ENCODE results near the gene PLA2G6.
A peak's percentile ranks its signal among the peaks of the same experiment; 100 is the strongest.
"Not testable (repeated sequence)": the region's sequence is repeated elsewhere in the genome, so short reads cannot be mapped to it uniquely, and the experiment has no call there.

PLA2G6 gene

GRCh38 chr22:38192475-38192863 lies 10.8 kb upstream of the PLA2G6 start:
- Mint-ChIP-seq H3K4me1 (peaks cover 6% of the 10 kb centered on the region), H3K36me3 (ENCODE audit: insufficient read depth) (peaks cover 3% of the 10 kb centered on the region), H3K4me3 (no peak overlapping the region), H3K27me3 (peaks cover 21% of the 10 kb centered on the region), H3K27ac (ENCODE audit: low read depth) (peak overlapping the region; percentile 16), H3K9me3 (no peaks in the 10 kb centered on the region)
- no peak for DNase-seq (ENCODE audit: low spot score in 2 of 2)
- no peak for ATAC-seq (replicated peaks; ENCODE audit: extremely low read depth, poor library complexity, severe bottlenecking)

- peaks cover 21% of the 10 kb centered on the region for H3K27me3 Mint-ChIP-seq
- H3K9me3 Mint-ChIP-seq, result no peaks in the 10 kb centered on the region
- H3K4me1 Mint-ChIP-seq, result peaks cover 6% of the 10 kb centered on the region
- DNase-seq (ENCODE audit: low spot score in 2 of 2), result no peak
- ATAC-seq (replicated peaks; ENCODE audit: extremely low read depth, poor library complexity, severe bottlenecking), result no peak
- peak overlapping the region; percentile 16 for H3K27ac Mint-ChIP-seq (ENCODE audit: low read depth)
- peaks cover 3% of the 10 kb centered on the region for H3K36me3 Mint-ChIP-seq (ENCODE audit: insufficient read depth)
- no peak overlapping the region for H3K4me3 Mint-ChIP-seq
Measured at GRCh38 chr22:38191731-38192474, 10.3 kb upstream of the PLA2G6 start.

- peaks cover 6% of the 10 kb centered on the region for H3K4me1 Mint-ChIP-seq
- no peak overlapping the region for H3K27ac Mint-ChIP-seq (ENCODE audit: low read depth)
- ATAC-seq (replicated peaks; ENCODE audit: extremely low read depth, poor library complexity, severe bottlenecking), result no peak
- peaks cover 21% of the 10 kb centered on the region for H3K27me3 Mint-ChIP-seq
- H3K4me3 Mint-ChIP-seq, result no peak overlapping the region
- H3K9me3 Mint-ChIP-seq, result no peaks in the 10 kb centered on the region
- peaks cover 3% of the 10 kb centered on the region for H3K36me3 Mint-ChIP-seq (ENCODE audit: insufficient read depth)
- no peak for DNase-seq (ENCODE audit: low spot score in 2 of 2)
Measured at GRCh38 chr22:38191055-38191454, 9.4 kb upstream of the PLA2G6 start.

GRCh38 chr22:38190581-38190980 lies 9.0 kb upstream of the PLA2G6 start:
- ATAC-seq (replicated peaks; ENCODE audit: extremely low read depth, poor library complexity, severe bottlenecking) (no peak), DNase-seq (ENCODE audit: low spot score in 2 of 2) (no peak)
- no peak overlapping the region for H3K4me3 Mint-ChIP-seq
- H3K36me3 Mint-ChIP-seq (ENCODE audit: insufficient read depth), result peaks cover 3% of the 10 kb centered on the region
- H3K4me1 Mint-ChIP-seq, result peaks cover 6% of the 10 kb centered on the region
- no peaks in the 10 kb centered on the region for H3K9me3 Mint-ChIP-seq
- peaks cover 21% of the 10 kb centered on the region for H3K27me3 Mint-ChIP-seq
- H3K27ac Mint-ChIP-seq (ENCODE audit: low read depth), result no peak overlapping the region

GRCh38 chr22:38189104-38189503 lies 7.5 kb upstream of the PLA2G6 start:
- Mint-ChIP-seq H3K36me3 (ENCODE audit: insufficient read depth) (peaks cover 3% of the 10 kb centered on the region), H3K4me3 (no peak overlapping the region), H3K9me3 (no peaks in the 10 kb centered on the region), H3K27ac (ENCODE audit: low read depth) (no peak overlapping the region), H3K27me3 (peaks cover 17% of the 10 kb centered on the region), H3K4me1 (peaks cover under 1% of the 10 kb centered on the region)
- ATAC-seq (replicated peaks; ENCODE audit: extremely low read depth, poor library complexity, severe bottlenecking), result no peak
- DNase-seq (ENCODE audit: low spot score in 2 of 2), result no peak

GRCh38 chr22:38187413-38188212 lies 6.0 kb upstream of the PLA2G6 start:
- peaks cover 11% of the 10 kb centered on the region for H3K27me3 Mint-ChIP-seq
- DNase-seq (ENCODE audit: low spot score in 2 of 2), result no peak
- no peaks in the 10 kb centered on the region for H3K9me3 Mint-ChIP-seq
- H3K4me1 Mint-ChIP-seq, result no peaks in the 10 kb centered on the region
- peaks cover 3% of the 10 kb centered on the region for H3K36me3 Mint-ChIP-seq (ENCODE audit: insufficient read depth)
- H3K27ac Mint-ChIP-seq (ENCODE audit: low read depth), result no peak overlapping the region
- no peak overlapping the region for H3K4me3 Mint-ChIP-seq
- no peak for ATAC-seq (replicated peaks; ENCODE audit: extremely low read depth, poor library complexity, severe bottlenecking)

- Mint-ChIP-seq H3K9me3 (no peaks in the 10 kb centered on the region), H3K4me3 (no peak overlapping the region), H3K27ac (ENCODE audit: low read depth) (no peak overlapping the region), H3K36me3 (ENCODE audit: insufficient read depth) (peaks cover 4% of the 10 kb centered on the region), H3K4me1 (peaks cover 6% of the 10 kb centered on the region), H3K27me3 (peaks cover 5% of the 10 kb centered on the region)
- ATAC-seq (replicated peaks; ENCODE audit: extremely low read depth, poor library complexity, severe bottlenecking) (no peak), DNase-seq (ENCODE audit: low spot score in 2 of 2) (no peak)
Measured at GRCh38 chr22:38186429-38186828, 4.8 kb upstream of the PLA2G6 start.

- Mint-ChIP-seq H3K4me3 (no peak overlapping the region), H3K9me3 (no peaks in the 10 kb centered on the region), H3K4me1 (peaks cover 23% of the 10 kb centered on the region), H3K27ac (ENCODE audit: low read depth) (no peak overlapping the region), H3K27me3 (no peaks in the 10 kb centered on the region), H3K36me3 (ENCODE audit: insufficient read depth) (peaks cover 10% of the 10 kb centered on the region)
- ATAC-seq (replicated peaks; ENCODE audit: extremely low read depth, poor library complexity, severe bottlenecking) (no peak), DNase-seq (ENCODE audit: low spot score in 2 of 2) (no peak)
Measured at GRCh38 chr22:38184788-38185187, 3.2 kb upstream of the PLA2G6 start.

- peaks cover 46% of the 10 kb centered on the region for H3K4me1 Mint-ChIP-seq
- peak in 1 of 2 donors; percentile 49 for DNase-seq (ENCODE audit: low spot score in 2 of 2)
- no peaks in the 10 kb centered on the region for H3K9me3 Mint-ChIP-seq
- ATAC-seq (replicated peaks; ENCODE audit: extremely low read depth, poor library complexity, severe bottlenecking), result peak; percentile 56
- H3K36me3 Mint-ChIP-seq (ENCODE audit: insufficient read depth), result peaks cover 15% of the 10 kb centered on the region
- H3K27ac Mint-ChIP-seq (ENCODE audit: low read depth), result peak overlapping the region; percentile 92
- peak overlapping the region; percentile 90 for H3K4me3 Mint-ChIP-seq
- no peaks in the 10 kb centered on the region for H3K27me3 Mint-ChIP-seq
Measured at GRCh38 chr22:38180841-38181452, 683 bp downstream of the PLA2G6 start.

- ATAC-seq (replicated peaks; ENCODE audit: extremely low read depth, poor library complexity, severe bottlenecking); H3K27me3 Mint-ChIP-seq; H3K4me3 Mint-ChIP-seq; H3K9me3 Mint-ChIP-seq; DNase-seq (ENCODE audit: low spot score in 2 of 2): not testable (repeated sequence)
- Mint-ChIP-seq H3K27ac (ENCODE audit: low read depth) (peak overlapping the region; percentile 92), H3K4me1 (peaks cover 60% of the 10 kb centered on the region), H3K36me3 (ENCODE audit: insufficient read depth) (peaks cover 15% of the 10 kb centered on the region)
Measured at GRCh38 chr22:38178605-38178937, 3.1 kb downstream of the PLA2G6 start.

GRCh38 chr22:38177926-38178604 lies 3.6 kb downstream of the PLA2G6 start:
- Mint-ChIP-seq H3K27ac (ENCODE audit: low read depth) (peak overlapping the region; percentile 92), H3K36me3 (ENCODE audit: insufficient read depth) (peaks cover 16% of the 10 kb centered on the region), H3K4me3 (no peak overlapping the region), H3K27me3 (no peaks in the 10 kb centered on the region), H3K9me3 (no peaks in the 10 kb centered on the region), H3K4me1 (peaks cover 65% of the 10 kb centered on the region)
- DNase-seq (ENCODE audit: low spot score in 2 of 2) (no peak), ATAC-seq (replicated peaks; ENCODE audit: extremely low read depth, poor library complexity, severe bottlenecking) (no peak)

- H3K27ac Mint-ChIP-seq (ENCODE audit: low read depth), result peak overlapping the region; percentile 92
Measured at GRCh38 chr22:38177571-38177925, 4.1 kb downstream of the PLA2G6 start.

More at GRCh38 chr22:38177571-38177925, 4.1 kb downstream of the PLA2G6 start:
- not testable (repeated sequence) for DNase-seq (ENCODE audit: low spot score in 2 of 2); H3K4me3 Mint-ChIP-seq; H3K27me3 Mint-ChIP-seq; H3K9me3 Mint-ChIP-seq; ATAC-seq (replicated peaks; ENCODE audit: extremely low read depth, poor library complexity, severe bottlenecking)
- Mint-ChIP-seq H3K4me1 (peaks cover 70% of the 10 kb centered on the region), H3K36me3 (ENCODE audit: insufficient read depth) (peaks cover 19% of the 10 kb centered on the region)

All from central memory CD8-positive, alpha-beta T cell (primary cell).